Neutrophil (primary cell): ENCODE measurements around the gene C6orf15.

Source experiments
- H3K27ac ChIP-seq: fragments of 200-600 bp; sonication (generic); 2 replicates; pipeline ENCODE4 v1.5.1; 2016; ENCODE audit warnings: mild to moderate bottlenecking, moderate library complexity
- H3K27me3 ChIP-seq: fragments of 200-600 bp; sonication (generic); 2 replicates; pipeline ENCODE4 v1.6.0; 2016; ENCODE audit warnings: mild to moderate bottlenecking
- H3K36me3 ChIP-seq: fragments of 200-600 bp; sonication (generic); 2 replicates; pipeline ENCODE4 v1.5.1; 2017
- H3K4me1 ChIP-seq, 2 experiments: fragments of 200-600 bp in 1 of 2; sonication (generic) in 1 of 2; 1 replicate in 1 of 2; 2 replicates in 1 of 2; pipeline versions ENCODE4 v1.5.1 to v1.6.1; 2013 to 2016; ENCODE audit warnings: low read depth in 1 of 2, low read length in 1 of 2, mild to moderate bottlenecking in 1 of 2, moderate library complexity in 1 of 2; ENCODE audit not compliant: control insufficient read depth in 1 of 2, insufficient read depth in 1 of 2
- H3K4me3 ChIP-seq, 2 experiments: fragments of 200-600 bp in 1 of 2; sonication (generic) in 1 of 2; 1 replicate in 1 of 2; 2 replicates in 1 of 2; pipeline ENCODE4 v1.5.1; 2013 to 2016; ENCODE audit warnings: low read depth in 1 of 2, low read length in 1 of 2, mild to moderate bottlenecking in 1 of 2, moderate library complexity in 1 of 2
- H3K9me3 ChIP-seq: fragments of 200-600 bp; sonication (generic); 2 replicates; pipeline ENCODE4 v1.5.1; 2016
- TF ChIP-seq, protein P1 (sequence below): fragments of 200-600 bp; sonication (generic); IDR thresholded peaks from 2 replicates; pipeline ENCODE4 v1.5.1; 2016; ENCODE audit warnings: antibody characterized with exemption

C6orf15 gene

DNA sequence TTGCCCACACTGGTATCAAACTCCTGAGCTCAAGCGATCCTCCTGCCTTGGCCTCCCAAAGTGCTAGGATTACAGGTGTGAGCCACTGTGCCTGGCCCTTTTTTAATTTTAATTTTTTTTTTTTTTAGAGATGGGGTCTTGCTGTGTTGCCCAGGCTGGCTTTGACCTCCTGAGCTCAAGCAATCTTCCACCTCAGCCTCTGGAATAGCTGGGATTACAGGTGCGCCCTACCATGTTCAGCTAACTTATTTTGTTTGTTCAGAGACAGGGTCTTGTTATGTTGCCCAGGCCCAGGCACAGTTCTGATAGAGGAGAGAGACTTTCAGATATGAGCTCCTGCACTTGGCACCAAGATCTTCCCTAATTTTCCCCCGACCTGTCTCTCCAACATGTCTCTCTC, 18.4 kb upstream of the C6orf15 start:
- TF ChIP-seq, protein P1, sequence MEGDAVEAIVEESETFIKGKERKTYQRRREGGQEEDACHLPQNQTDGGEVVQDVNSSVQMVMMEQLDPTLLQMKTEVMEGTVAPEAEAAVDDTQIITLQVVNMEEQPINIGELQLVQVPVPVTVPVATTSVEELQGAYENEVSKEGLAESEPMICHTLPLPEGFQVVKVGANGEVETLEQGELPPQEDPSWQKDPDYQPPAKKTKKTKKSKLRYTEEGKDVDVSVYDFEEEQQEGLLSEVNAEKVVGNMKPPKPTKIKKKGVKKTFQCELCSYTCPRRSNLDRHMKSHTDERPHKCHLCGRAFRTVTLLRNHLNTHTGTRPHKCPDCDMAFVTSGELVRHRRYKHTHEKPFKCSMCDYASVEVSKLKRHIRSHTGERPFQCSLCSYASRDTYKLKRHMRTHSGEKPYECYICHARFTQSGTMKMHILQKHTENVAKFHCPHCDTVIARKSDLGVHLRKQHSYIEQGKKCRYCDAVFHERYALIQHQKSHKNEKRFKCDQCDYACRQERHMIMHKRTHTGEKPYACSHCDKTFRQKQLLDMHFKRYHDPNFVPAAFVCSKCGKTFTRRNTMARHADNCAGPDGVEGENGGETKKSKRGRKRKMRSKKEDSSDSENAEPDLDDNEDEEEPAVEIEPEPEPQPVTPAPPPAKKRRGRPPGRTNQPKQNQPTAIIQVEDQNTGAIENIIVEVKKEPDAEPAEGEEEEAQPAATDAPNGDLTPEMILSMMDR, result no peak
- Histone ChIP-seq H3K9me3 (no peaks in the 10 kb centered on the region), H3K4me1 (no peaks in the 10 kb centered on the region), H3K36me3 (no peaks in the 10 kb centered on the region), H3K27ac (no peak overlapping the region), H3K4me3 (no peak overlapping the region), H3K27me3 (peaks cover 18% of the 10 kb centered on the region)

DNA sequence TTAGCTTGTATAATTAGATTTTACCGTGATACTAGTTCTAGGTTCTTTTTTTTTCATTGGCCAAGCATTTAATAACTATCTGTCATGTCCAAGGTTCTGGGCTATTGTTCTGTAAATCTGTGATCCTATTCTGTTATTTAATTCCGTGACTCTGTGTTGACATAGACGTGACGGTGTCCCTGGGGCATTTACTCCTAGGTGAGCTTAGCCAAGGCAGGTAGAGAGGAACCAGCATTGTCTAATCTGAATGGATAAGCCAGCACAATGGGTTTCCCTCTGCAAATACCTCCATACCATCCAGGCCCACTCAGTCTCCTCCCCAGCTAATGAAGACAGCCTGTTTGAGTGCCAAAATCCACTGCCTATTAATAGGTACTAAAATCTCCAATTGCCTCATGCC, 16.8 kb upstream of the C6orf15 start:
- no peak overlapping the region for H3K4me3 ChIP-seq
- no peak overlapping the region for H3K27ac ChIP-seq
- H3K27me3 ChIP-seq, result peaks cover 18% of the 10 kb centered on the region
- H3K4me1 ChIP-seq, result no peaks in the 10 kb centered on the region
- H3K9me3 ChIP-seq, result no peaks in the 10 kb centered on the region
- H3K36me3 ChIP-seq, result no peaks in the 10 kb centered on the region
- TF ChIP-seq, protein P1, result no peak

DNA sequence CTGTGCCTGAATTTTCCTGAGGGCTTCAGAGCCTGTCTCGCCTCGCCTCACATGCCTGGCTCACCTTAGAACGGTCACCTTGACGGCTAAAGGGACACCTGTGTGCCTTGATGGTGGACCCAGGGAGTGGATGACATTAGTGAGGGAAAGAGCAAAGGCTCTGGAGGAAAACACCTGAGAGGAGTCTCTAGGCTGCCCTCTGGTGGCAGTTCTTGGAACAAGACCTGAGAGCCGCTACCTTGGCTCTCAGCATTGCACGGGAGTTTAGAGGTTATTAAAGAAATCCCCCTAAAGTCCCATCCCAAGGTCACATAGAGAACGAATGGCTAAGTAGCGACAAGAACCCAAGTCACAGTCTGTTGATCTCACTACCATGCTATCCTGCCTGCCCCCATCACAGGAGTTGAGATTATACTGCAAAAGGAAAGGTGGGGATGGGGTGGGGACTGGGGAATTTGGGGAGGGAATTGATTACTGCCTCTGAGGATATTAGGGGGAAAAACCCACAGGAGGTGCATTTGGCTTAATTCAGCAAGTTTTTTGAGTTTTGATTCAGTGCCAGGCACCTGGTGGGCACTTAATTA, 15.8 kb upstream of the C6orf15 start:
- H3K27me3 ChIP-seq, result peaks cover 18% of the 10 kb centered on the region
- H3K4me1 ChIP-seq, result no peaks in the 10 kb centered on the region
- H3K36me3 ChIP-seq, result no peaks in the 10 kb centered on the region
- TF ChIP-seq, protein P1, result peak; percentile 75
- H3K4me3 ChIP-seq, result no peak overlapping the region
- H3K27ac ChIP-seq, result no peak overlapping the region
- no peaks in the 10 kb centered on the region for H3K9me3 ChIP-seq

DNA sequence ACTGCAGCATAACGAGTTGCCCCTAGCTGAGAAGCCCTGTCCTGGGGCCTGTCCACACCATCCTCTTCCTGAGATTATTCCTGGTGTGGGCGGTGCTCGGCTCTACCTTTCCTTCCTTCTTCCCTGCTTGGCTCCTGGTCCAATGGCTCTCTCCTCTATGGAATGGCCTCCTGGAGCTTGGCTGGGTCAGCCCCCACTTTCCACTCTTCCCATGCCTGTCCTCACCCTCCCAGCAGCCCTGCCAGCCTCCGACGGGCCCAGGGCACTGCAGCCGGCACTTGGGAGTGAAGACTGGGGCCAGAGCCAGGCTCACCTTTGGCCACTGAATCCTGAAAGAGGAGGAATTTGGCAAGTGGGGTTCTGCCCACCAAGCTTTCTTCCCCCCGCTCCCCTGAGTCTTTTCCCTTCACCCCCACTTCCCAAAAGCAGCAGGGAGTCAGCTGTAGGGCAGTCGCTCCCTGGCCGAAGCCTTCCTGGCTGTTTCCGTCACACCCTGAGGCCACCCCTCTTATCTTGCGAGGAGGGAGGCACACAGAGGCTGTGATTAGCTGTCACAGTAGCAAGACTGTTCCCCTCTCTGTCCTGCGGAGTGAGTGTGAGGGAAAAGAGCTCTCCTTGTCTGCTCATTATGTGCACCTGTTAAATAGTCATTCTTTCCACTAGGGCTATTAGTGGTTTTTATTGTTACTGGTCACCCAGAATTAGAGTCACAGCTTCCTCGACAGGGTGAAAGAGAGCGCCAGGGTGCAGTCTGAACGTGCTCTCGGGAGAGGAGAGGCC, 14.2 kb upstream of the C6orf15 start:
- Histone ChIP-seq H3K36me3 (no peaks in the 10 kb centered on the region), H3K27ac (no peak overlapping the region), H3K27me3 (peaks cover 18% of the 10 kb centered on the region), H3K4me1 (no peaks in the 10 kb centered on the region), H3K9me3 (no peaks in the 10 kb centered on the region), H3K4me3 (no peak overlapping the region)
- TF ChIP-seq, protein P1, result no peak

DNA sequence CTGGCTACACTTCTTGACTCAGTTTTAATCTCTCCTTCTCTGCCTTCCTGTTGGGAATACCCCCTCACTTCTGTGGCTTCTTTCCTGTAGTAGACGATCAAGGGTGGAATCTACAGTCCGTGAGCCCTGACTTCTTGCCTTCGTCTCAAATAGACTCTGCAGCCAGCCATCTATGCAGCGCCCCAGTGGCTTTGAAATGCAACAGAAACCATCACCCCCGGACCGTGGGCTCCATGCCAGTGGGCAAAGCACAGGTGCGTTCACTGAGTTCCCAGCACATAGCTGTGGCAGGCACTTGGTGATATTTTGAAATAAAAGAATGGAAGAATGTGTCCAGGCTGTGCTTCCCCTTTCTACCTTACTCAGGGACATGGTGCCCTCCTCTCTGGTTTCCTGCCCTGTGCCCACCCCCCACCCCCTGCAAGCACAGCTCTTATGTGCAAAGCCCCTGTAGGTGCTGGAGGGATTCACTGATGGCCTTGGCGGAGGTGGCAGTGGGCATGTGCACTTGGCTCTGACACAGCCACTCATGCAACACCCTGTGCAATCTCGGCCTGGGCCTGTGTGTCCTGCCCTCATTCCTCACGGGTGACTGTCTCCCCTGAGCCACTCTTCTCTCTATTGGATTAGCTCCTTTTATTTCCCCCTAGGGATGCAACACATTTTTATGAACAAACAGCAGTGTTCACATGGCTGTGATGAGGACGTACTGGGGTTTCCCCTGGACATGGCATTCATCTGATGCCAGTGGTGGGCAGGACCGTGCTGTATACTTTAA, 13.4 kb upstream of the C6orf15 start:
- no peak overlapping the region for H3K27ac ChIP-seq
- H3K4me1 ChIP-seq, result no peaks in the 10 kb centered on the region
- H3K27me3 ChIP-seq, result peaks cover 18% of the 10 kb centered on the region
- no peak overlapping the region for H3K4me3 ChIP-seq
- TF ChIP-seq, protein P1, result no peak
- H3K9me3 ChIP-seq, result no peaks in the 10 kb centered on the region
- no peaks in the 10 kb centered on the region for H3K36me3 ChIP-seq
